ENCODE data around the gene IGSF21.

The IGSF21 gene

GRCh38 chr1:18404460-18404859 is 296.9 kb downstream of the IGSF21 start:
- H3K27ac ChIP-seq (replicated peaks), result no peak overlapping the region
- no peaks in the 10 kb centered on the region for H3K27me3 ChIP-seq (ENCODE audit: insufficient read depth, poor library complexity, severe bottlenecking)
- no peak for DNase-seq (ENCODE audit: low read depth in 1 of 2, low spot score in 1 of 2)
- TF ChIP-seq, protein P1, sequence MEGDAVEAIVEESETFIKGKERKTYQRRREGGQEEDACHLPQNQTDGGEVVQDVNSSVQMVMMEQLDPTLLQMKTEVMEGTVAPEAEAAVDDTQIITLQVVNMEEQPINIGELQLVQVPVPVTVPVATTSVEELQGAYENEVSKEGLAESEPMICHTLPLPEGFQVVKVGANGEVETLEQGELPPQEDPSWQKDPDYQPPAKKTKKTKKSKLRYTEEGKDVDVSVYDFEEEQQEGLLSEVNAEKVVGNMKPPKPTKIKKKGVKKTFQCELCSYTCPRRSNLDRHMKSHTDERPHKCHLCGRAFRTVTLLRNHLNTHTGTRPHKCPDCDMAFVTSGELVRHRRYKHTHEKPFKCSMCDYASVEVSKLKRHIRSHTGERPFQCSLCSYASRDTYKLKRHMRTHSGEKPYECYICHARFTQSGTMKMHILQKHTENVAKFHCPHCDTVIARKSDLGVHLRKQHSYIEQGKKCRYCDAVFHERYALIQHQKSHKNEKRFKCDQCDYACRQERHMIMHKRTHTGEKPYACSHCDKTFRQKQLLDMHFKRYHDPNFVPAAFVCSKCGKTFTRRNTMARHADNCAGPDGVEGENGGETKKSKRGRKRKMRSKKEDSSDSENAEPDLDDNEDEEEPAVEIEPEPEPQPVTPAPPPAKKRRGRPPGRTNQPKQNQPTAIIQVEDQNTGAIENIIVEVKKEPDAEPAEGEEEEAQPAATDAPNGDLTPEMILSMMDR (IDR thresholded peaks at IDR 0.05; ENCODE audit: insufficient read depth, low read length), result no peak
- TF ChIP-seq, protein P2, sequence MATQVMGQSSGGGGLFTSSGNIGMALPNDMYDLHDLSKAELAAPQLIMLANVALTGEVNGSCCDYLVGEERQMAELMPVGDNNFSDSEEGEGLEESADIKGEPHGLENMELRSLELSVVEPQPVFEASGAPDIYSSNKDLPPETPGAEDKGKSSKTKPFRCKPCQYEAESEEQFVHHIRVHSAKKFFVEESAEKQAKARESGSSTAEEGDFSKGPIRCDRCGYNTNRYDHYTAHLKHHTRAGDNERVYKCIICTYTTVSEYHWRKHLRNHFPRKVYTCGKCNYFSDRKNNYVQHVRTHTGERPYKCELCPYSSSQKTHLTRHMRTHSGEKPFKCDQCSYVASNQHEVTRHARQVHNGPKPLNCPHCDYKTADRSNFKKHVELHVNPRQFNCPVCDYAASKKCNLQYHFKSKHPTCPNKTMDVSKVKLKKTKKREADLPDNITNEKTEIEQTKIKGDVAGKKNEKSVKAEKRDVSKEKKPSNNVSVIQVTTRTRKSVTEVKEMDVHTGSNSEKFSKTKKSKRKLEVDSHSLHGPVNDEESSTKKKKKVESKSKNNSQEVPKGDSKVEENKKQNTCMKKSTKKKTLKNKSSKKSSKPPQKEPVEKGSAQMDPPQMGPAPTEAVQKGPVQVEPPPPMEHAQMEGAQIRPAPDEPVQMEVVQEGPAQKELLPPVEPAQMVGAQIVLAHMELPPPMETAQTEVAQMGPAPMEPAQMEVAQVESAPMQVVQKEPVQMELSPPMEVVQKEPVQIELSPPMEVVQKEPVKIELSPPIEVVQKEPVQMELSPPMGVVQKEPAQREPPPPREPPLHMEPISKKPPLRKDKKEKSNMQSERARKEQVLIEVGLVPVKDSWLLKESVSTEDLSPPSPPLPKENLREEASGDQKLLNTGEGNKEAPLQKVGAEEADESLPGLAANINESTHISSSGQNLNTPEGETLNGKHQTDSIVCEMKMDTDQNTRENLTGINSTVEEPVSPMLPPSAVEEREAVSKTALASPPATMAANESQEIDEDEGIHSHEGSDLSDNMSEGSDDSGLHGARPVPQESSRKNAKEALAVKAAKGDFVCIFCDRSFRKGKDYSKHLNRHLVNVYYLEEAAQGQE (IDR thresholded peaks at IDR 0.05; ENCODE audit: insufficient replicate concordance, low read depth), result no peak
- no peak for TF ChIP-seq POLR2AphosphoS5 (IDR thresholded peaks at IDR 0.05; ENCODE audit: low read depth)
- no peak overlapping the region for H3K4me3 ChIP-seq (replicated peaks; ENCODE audit: insufficient read depth, low read length)

DNA sequence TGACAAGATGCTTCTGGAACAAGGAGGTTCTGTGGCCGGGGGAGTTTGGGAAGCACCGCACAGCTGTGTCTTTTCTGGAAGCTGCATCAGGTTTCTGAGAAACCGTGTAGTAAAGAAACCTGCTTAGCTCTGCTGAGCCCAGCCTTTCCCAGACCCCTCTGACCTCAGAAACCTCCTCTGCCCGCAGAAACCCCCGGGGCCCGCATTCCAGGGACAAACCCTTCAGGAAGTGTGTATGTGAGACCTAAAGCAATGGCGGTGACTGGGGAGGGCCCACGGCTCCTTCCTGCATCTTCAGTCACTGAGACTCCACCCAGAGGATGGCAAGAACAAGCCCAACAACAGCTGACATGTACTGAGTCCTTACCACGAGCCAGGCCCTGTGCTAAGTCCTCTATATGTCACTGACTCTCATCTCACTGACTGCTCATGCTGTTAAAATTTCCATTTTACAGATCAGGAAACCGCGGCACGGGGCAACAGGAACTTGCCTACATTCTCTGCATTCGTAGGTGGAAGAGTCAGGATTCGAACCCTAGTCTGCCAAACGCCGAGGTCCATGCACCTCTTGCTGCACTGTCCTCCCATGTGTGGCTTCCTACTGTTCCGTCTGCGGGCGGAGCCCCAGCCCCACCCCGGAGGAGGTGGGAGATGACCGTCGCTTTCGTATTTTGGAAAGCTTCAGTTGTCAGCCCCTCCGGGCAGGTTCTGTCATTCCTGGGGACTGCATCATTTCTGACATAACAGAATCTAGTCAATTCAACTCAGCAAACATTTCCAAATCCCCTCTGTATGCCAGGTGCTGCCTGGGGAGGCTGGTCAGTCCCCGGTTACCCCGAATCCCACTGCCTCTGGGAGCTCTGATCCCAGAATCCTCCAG is 299.8 kb downstream of the IGSF21 start:
- DNase-seq (ENCODE audit: low read depth in 1 of 2, low spot score in 1 of 2), result no peak
- Histone ChIP-seq H3K27ac (replicated peaks) (no peak overlapping the region), H3K27me3 (ENCODE audit: insufficient read depth, poor library complexity, severe bottlenecking) (no peaks in the 10 kb centered on the region), H3K4me3 (replicated peaks; ENCODE audit: insufficient read depth, low read length) (no peak overlapping the region)
- TF ChIP-seq GABPA (IDR thresholded peaks at IDR 0.05; ENCODE audit: low read depth) (no peak), SPI1 (IDR thresholded peaks at IDR 0.05; ENCODE audit: borderline replicate concordance, low read depth) (no peak), POLR2AphosphoS5 (IDR thresholded peaks at IDR 0.05; ENCODE audit: low read depth) (no peak)
- TF ChIP-seq, protein P1 (IDR thresholded peaks at IDR 0.05; ENCODE audit: insufficient read depth, low read length), result no peak
- TF ChIP-seq, protein P2 (IDR thresholded peaks at IDR 0.05; ENCODE audit: insufficient replicate concordance, low read depth), result no peak

DNA sequence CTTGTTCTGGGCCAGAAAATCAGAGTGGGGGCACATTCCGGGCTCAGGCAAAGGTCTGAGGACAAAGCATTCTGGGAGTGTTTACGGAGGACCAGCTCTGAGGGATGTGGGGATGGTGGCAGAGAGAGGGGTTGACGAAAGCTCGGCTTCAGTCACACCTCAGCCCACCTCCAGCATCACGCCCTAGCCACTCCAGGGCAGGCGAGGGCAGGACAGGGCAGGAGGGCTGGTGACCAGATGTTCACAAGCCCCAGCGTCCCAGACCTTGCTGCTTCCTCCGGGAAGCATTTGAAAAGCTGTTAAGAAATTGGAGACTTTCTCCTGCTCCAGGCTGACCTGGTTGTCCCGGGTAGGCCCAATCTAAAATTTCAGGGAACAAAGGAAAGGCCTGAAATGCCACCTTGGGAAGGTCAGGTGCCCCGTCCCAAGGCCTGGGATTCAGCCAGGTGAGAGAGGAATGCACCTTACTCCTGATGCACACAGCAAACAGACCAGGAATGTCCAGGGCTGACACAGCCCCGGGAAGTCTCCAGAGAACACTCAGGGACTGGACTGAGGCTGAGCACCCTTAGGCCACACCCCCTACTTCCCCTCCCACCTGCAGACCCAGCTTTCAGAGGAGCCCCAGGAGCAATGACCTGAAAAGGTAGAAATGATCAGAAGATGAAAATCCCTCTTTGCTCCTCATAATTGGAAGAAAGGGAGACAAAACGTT is 301.2 kb downstream of the IGSF21 start:
- DNase-seq (ENCODE audit: low read depth in 1 of 2, low spot score in 1 of 2), result no peak
- no peak overlapping the region for H3K27ac ChIP-seq (replicated peaks)

More for the DNA sequence above, 301.2 kb downstream of the IGSF21 start:
- no peaks in the 10 kb centered on the region for H3K27me3 ChIP-seq (ENCODE audit: insufficient read depth, poor library complexity, severe bottlenecking)
- TF ChIP-seq GABPA (IDR thresholded peaks at IDR 0.05; ENCODE audit: low read depth) (no peak), SPI1 (IDR thresholded peaks at IDR 0.05; ENCODE audit: borderline replicate concordance, low read depth) (no peak), POLR2AphosphoS5 (IDR thresholded peaks at IDR 0.05; ENCODE audit: low read depth) (no peak)
- TF ChIP-seq, protein P1 (IDR thresholded peaks at IDR 0.05; ENCODE audit: insufficient read depth, low read length), result no peak
- TF ChIP-seq, protein P2 (IDR thresholded peaks at IDR 0.05; ENCODE audit: insufficient replicate concordance, low read depth), result no peak
- no peak overlapping the region for H3K4me3 ChIP-seq (replicated peaks; ENCODE audit: insufficient read depth, low read length)
